Right kidney (tissue), 9 donors: Measurements from ENCODE around the gene NKAIN2.

ENCODE experiments used
- DNase-seq: peaks from one replicate; pipeline ENCODE4 v3.0.0-alpha.2; 2016
- long read RNA-seq, 8 donors: transcript quantifications; one replicate each; lab custom pipeline, GENCODE V29; 2026

Gene NKAIN2
- long read RNA-seq, donor 1, partial matches to known transcripts = 6 of 6 reads
- long read RNA-seq, donor 1, other reads (novel, unspliced or antisense) = 0 of 6 reads
- long read RNA-seq, donor 2 = 0 reads
- long read RNA-seq, donor 3 = 0 reads
- long read RNA-seq, donor 4 = 0 reads
- long read RNA-seq, donor 5 = 0 reads
- long read RNA-seq, donor 6, partial matches to known transcripts = 7 of 7 reads
- long read RNA-seq, donor 6, other reads (novel, unspliced or antisense) = 0 of 7 reads
- long read RNA-seq, donor 7, partial matches to known transcripts = 0 of 1 reads
- long read RNA-seq, donor 7, other reads (novel, unspliced or antisense) = 0 of 1 reads
- long read RNA-seq, donor 8 = 0 reads

DNA sequence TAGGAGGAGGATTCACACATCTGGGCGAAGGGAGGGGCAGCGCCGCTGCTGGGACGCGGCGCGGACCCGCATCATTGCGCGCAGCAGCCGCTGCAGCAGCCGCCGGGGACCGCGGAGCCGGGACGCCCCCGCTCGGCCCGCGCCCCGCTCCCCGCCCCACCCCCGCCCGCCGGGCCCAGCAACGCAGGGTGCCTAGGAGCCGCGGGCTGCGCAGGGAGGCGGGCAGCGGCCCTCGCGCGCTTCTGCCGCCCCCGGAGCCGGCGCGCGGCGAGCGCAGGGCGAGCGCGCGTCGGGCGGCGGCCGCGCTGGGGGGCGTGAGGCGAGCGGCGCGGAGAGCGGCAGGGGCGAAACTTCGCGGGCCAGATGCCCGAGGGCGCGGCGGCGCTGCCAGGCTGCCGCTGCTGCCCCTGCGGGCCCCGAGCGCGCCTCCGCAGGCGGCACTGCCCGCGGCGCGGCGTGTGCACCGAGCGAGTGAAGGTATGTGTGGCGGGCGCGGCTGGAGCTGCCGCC, at the start of gene NKAIN2:
Gene NKAIN2, plus strand, starts transcription at position 362 of the 510 bp plus-strand sequence.
- no peak for DNase-seq

DNA sequence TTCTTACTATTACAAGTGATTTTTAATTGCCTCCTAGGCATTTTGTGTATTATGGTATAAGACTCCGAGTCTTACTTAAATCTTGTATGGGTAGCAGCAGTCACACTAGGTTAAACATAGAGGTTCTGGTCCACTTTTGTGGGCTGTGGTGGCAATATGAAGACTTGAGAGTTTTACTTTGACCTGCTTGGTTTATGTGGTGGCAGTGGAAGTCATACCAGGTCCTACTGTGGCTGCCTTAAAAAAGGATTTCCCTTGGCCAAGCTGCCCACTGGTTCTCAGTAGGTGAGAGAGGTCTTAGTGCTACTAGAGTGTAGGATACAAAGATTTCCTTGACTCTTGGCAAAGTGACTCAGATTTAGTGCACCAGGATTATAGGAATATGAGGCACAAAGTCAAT, 44.2 kb upstream of the NKAIN2 start:
- no peak for DNase-seq

DNA sequence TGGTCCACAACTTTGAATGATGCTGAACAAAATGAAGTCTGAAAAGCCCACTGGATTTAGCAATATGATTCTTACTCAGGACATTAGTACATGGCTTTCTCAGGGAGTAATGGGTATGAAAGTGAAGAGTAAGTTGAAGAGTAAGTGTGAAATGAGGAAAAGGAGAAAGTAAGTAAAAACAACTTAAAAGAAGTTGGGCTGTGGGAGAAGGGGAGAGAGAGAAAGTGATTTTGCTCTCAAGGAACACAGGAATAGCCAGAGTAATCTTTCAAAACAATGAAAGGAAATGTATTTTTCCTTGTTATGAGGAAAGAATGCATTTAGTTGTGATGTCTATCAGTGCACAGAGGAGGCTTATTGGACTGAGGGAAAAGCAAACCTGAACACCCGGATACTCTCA, 39.8 kb upstream of the NKAIN2 start:
- DNase-seq = no peak

DNA sequence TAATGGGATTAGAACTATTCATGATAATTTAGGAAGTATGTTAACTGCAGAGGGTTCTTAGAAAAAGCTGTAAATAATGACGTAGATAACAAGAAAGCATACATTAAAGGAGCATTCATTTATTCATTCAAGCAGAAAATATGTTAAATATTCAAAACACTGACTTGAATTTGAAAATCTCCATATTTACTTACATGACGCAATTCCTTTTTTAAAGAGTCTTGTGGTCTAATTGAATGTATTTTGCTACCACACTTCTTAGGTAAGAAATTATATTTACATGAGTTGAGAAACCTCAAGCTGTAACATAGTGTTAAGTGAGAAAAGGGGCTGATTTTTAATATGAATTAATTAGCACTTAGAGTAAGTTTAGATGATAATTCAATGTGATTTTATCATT, 38.9 kb upstream of the NKAIN2 start:
- DNase-seq = no peak

DNA sequence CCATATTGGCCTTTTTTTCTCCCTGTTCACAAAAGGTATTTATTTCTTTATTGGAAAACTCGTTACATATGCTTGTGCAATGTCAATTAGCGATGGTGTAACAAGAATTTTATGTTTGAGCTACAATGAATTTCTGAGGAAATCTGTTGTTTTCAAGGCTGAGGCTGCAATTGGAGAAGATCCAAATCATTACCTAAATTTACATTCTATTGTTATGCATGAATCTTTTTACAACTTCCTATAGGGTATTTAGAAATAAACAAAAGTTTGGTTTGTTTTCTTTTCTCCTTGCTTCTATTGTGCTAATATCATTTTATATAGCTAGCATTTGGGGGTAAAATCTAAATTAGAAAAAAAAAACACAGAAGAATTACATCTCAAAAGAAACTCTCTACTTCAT, 34.7 kb upstream of the NKAIN2 start:
- DNase-seq = no peak

DNA sequence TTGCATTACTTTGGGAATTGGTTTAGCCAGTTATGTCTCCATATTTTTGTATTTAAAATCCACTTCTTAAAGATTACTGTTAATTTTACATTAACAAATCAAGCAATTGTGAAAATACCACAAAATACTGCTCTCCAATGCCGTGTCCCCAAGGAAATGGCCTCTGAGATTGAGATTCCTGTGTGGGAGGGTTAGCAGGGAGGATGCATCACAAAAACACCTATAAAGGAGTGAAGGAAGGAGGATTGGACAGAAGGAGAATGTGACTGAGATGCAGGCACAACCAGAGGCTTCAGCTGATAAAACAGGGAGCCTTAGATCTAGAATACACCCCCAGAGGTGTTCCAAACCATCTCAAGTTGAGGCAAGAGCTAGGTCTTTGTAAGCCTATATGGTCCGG, 34.2 kb upstream of the NKAIN2 start:
- DNase-seq = no peak

DNA sequence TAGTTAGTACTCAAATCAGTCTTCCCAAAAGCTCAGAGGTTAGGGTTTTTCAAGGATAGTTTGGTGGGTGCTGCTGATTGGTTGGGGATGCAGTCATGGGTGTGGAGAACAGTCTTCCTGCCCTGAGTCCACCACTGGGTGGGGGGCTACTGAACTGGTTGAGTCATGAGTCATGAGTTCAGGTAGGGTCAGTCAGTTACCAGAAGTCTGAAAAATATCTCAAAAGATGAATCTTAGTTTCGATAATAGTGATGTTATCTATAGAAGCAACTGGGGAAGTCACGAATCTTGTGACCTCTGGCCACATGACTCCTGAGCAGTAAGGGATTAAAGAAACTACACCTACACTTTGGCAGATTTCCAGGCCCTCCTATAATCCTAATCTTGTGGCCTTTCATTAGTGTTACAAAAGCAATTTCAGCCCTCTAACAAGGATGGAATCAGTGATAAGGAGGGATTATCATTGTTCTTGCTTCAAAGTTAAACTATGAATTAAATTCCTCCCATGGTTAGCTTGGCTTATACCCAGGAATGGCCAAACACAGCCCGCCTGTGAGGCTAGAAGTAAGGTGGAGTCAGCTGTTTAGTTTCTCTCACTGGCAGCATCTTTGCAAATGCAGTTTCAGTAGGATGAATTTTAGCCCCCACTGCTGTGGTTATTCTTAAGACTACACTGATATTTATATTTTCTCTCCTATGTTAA, 33.3 kb upstream of the NKAIN2 start:
- no peak for DNase-seq

DNA sequence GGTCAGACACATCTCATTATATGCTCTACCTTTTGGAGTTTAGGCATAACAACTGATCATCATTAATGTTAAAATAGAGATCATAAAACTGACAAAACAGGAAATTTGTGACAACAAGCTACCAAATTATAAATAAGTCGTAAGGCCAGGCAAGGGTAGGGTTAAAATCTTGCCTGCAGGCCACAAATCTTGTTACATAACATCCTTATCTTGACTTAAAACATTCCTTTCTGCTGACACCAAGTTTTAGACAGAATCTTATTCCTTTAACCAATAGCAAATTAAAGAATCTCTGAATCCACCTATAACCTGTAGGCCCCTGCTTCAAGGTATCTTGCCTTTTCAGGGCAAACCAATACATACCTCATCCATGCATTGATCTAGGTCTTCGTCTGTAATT, 32.5 kb upstream of the NKAIN2 start:
- no peak for DNase-seq

DNA sequence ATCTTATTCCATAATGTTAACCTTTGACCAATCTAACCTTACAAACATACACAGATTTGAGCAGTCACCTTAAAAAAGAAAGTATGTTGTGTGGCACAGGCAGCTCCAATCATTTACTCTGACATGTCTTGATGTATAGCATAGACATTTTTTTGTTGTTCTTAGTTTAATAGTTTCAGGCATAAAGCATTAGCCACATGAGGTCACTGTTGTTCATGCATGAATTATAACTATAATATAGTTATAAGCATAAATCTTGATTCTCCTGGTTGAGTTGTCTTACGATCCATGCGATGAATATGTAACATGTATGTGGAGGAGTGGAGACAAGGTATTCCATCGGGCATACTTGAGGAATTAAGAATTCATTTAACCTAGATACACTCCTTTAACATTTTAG, 26.1 kb upstream of the NKAIN2 start:
- DNase-seq = no peak

DNA sequence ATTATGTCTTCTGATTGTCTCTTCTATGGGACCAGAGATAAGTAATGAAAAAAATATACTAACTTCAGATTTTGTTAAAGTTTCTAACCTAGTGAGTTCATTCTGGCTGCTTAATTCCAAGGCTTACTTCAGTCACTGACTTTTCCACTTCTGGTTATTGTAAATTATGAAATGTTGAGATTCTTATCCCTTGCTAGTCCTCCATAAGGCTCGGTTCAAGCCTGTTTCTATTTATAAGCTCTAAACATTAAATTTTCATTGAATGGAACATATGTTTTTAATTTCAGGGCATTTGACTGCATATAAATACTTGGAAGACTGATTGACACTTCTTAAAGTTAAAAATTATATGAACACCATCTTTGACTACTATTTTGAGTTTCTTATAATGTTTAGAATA, 23.6 kb upstream of the NKAIN2 start:
- DNase-seq = no peak

DNA sequence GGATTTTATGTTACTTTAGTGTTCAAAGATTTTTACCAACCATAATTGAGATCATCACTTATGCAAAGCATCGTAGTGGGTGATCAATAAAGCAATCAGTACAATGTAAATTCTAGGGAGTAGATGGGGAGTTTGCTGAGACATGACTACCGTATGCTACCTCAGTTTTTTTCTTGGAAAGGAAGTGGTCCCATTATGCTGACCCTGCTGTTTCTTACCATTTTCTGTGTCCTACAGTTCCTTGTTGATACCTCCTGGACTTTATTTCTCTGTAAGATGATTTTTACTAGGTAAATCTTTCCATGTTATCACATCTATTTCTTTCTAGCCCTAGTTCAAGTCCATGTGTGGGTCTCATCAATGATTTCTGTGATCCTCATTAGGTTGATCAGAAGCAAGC, 19.3 kb upstream of the NKAIN2 start:
- DNase-seq = no peak

DNA sequence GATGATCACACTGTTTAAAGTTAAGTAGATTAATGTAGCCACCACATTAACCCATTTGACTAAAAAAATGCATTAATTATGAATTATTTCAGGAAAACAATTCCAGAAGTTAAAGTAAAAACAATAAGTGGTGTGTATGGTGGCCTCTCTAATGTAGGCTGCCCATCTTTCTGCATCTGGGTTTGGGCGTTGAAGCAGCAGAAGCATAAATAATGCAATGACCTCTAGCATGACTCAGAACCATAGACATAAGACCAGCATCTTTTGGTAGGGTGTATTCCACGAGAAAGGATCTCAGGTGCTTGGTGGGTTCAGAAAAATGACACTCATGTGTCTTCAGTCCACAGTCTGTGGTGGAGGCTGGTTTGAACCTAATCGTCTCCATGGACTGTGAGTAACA, 18.6 kb upstream of the NKAIN2 start:
- DNase-seq = no peak

DNA sequence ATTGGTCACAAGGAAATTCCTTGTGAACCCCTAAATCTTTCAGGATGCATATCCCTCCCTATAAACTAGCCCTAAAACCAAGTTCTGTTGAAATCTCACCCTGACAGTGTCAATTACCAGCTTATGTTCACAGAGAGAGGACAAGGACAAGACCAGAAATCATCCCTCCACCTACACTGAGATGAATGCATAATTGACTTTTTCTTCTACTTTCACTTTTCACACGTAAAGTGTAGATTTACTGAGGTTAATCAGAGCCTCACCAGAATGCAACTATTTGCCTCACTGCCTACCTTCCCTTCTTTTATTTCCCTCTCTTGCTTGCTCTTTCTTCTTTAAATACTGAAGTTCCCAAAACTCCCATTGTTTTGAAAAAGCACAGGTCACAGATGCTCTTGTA, 15.3 kb upstream of the NKAIN2 start:
- DNase-seq = no peak

DNA sequence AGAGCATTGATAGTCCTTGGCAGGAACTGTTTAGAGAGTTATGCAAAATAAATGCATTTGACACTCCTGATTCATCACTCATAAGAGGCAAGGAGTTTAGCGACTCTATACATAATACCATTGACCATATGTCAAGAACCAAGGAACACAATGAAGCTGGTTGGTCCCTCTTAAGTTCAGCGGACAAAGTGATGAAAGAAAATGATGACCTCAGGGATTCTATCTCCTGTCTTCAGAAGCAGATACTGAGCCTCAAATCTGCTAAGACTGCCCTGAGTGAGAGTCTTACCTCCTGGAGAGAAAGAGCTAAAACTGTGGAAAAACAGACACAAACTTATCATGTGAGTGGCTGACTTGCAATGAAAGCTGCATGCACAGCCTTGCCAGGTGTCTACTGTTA, 9.5 kb upstream of the NKAIN2 start:
- DNase-seq = no peak

DNA sequence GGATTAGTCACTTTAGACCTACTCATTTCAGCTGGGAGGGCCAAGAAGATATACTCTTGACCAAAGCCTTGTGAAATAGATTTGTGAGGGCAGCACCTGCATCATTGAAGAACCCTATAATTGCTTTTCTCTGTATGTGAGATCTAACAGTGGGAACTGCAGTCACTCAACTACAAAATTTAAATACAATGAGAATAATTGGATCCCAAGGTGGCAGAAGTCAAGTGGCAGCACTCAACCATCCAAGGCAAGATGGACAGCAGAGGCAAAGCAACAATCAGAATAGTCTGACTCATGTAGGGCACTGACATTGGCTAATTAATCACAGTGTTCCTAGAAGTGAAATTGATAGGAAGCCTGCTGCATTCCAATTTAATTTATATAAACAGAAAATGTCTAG, 8.9 kb upstream of the NKAIN2 start:
- no peak for DNase-seq

DNA sequence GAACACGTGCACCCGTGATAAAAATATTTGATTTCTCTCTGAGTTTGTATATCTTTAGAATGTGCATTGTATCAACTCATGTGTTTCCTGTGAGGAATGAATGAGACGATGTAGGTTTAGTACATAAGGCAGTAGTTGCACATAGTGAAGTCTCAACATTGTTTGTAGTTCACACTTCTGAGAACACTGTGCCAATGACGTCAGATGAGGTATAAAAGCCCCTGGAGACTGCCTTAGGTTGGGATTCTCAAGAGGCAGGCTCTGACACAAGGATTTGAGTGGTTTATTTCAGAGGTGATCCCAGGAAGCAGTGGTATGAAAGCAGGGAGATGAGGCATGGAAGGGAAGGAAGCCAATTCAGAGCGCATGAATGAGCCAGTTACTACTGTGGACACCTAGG, 2.6 kb upstream of the NKAIN2 start:
- DNase-seq = no peak

DNA sequence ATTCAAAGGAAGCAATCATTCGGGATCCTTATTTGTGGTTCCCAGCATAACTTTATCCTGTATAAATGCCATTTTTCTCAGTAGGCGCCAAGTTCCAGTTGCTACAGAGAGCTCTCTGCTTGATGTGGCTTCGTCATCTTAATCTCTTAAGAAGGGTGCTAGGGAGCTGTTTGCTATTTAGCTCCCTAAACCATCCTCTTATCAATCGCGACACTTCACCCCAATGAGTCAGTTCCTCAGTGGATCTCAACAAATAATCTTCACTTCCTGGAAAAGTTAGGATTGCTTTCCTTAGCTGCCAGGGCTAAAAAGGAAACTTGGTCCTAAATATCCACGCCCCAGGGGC, 1.3 kb upstream of the NKAIN2 start:
- DNase-seq = no peak

DNA sequence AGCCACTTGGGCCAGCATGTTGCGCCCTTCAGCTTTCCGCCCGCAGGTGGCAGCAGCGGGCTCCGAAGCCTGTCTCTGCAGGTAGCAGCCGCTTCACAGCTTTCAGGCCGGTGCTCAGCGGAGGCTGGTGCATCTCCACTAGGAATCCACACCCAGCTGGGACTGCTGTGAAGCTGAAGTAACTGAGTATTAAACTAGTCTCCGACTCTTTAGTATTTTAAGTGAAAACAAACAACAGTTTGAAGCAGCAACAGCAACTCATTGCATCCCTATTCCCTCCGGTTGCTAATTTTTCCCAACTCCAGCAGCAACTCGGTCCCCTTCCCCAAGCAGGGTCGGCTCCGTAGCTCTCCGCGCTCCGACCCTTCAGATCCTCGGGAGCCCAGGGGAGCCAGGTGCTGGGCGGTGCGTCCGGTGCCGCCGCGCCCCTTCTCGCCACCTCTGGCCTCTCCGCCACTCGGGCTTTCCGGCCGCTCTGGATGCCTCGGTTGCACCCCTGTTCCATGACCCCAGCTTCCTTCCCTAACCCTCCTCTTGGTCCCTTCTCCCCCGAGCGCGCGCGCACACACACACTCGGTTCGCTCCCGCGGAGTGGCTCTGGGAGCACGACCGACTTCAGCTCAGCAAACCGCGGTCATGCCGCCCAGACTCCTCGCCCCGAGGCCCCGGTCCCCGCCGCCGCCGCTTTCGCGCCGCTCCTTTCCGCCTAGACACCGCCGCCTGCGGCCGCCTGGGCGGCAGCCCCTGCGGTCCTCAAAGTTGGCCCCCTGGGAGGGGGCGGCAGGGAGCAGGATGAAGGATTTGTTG, 765 bp upstream of the NKAIN2 start:
- peak; percentile 85 for DNase-seq

DNA sequence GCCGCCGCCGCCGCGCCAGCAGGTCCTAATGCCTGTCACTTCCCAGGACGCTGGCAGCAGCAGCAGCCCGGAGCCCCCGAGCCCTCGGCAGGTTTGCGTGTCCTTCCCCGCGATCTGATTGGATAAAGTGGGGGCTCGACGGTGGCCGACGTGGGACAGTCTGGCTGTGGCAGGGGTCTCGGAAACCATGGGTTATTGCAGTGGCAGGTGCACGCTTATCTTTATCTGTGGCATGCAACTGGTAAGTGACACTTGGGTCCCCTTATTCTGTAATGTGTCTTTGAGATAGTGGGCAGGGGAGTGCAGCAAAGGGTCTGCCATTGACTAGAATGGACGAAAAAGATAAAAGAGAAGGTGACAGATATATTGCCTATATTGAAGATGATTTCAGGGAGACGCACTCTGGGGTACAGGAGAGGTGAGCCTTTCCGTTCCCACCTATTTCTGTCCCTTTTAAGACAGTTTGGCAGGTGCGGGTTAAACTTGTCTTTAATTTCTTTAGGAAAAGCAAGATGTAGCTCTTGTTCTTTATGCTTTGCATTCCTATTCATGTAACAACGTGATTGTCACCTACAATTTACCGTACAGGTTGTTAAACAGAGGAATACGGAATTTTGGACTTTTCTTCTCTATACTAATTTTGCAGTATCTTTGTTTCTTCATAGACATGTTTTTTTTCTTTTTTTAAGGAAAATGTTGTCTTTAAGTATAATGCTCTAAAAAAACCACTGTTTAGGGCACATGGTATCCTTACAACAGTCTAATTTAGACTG, 535 bp downstream of the NKAIN2 start:
- DNase-seq = peak; percentile 67

DNA sequence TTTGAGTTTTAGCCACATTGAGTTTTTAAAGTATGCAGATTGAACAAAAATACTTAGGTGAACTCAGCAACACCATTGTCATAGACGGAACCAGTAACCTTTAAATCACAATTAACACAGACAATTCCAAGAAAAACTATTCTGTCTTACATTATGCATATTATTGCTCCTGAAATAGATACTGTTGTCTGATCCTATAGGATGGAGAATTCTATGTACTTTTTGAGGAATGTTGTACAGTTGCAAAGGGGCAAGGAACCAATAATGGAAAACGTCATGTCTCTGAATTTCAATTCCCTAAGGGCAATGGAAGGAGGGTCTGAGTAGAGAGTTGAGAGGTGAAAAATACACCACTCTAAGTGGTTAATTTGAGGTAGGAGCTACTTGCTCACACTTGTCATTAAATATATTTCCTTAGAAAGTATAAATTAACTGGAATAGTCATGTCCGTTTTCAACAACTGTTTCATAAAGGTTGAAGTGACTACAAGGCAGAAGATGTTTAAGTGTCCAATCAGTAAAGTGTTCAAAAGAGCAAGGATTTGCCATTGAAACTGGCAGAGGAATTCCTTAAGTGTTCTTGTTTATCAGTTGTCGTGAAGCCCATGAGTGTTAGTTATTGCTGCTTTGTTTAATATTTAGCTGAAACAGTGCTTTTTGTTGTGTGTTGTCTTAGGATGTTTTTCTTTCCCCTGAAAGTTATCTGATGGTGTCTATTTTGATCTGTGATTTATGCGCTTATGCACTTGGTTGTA, 1.3 kb downstream of the NKAIN2 start:
- DNase-seq = no peak

DNA sequence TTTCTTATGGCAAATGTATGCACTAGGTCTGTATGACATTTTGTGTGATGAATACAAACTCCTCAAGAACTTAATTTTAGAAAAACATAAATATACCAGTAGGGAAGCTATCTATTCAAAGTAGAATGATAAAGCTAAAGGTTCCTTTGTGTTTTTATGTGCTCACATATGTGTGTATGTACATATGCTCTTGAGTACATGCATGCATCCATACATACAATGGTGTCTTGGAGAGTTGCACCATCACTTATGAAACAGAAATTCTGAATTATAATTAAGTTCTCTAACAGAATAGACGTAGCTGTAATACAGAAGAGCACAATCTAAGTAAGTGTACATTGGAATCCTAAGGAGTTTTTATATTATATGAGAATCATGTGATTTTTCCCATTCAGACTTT, 2.3 kb downstream of the NKAIN2 start:
- no peak for DNase-seq

DNA sequence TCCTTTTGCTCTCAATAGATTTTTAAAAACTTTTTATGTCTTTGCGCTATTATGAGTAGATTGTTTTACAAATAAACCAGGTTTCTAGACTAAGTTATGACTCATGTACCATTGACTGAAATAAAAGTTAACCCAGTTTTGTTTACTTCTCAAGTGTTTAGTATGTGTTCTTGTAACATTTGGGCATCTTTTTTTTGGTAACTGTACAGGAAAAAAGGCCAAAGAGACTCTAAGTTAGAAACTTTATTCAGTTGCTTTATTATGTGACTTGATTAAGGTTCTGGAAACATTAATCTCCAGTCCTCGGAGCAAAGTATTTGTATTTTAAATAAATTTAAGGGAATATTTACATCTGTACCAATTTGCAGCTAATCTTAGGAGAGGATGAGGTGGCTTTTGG, 2.9 kb downstream of the NKAIN2 start:
- no peak for DNase-seq
